ENCODE data around the gene SMCO2.

SMCO2 gene

DNA sequence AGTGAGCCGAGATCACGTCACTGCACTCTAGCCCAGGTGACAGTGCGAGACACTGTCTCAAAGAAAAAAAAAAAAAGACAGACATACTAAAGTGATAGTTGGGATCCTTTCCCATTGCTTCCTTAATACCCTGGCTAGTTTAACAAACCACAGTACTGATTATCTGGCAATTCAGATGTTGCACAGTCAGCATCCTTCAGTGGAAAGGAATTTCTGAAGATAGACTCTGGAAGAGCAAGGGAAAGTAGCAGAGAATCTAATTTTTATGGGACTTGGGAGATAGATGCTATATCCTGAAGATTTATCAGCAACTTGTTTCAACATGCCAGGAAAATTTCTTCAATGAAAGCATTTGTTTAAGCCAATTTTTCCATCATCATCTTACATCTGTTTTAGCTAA is 71.0 kb downstream of the SMCO2 start:
- H3K9me3 ChIP-seq (ENCODE audit: control insufficient read depth, insufficient read depth, low read length): no peaks in the 10 kb centered on the region
- no peaks in the 10 kb centered on the region for H3K36me3 ChIP-seq (ENCODE audit: insufficient read depth, low read length)
- peaks cover 17% of the 10 kb centered on the region for H3K4me1 ChIP-seq (ENCODE audit: insufficient read depth, low read length)
- no peak overlapping the region for H3K9ac ChIP-seq (ENCODE audit: low read depth, low read length)

DNA sequence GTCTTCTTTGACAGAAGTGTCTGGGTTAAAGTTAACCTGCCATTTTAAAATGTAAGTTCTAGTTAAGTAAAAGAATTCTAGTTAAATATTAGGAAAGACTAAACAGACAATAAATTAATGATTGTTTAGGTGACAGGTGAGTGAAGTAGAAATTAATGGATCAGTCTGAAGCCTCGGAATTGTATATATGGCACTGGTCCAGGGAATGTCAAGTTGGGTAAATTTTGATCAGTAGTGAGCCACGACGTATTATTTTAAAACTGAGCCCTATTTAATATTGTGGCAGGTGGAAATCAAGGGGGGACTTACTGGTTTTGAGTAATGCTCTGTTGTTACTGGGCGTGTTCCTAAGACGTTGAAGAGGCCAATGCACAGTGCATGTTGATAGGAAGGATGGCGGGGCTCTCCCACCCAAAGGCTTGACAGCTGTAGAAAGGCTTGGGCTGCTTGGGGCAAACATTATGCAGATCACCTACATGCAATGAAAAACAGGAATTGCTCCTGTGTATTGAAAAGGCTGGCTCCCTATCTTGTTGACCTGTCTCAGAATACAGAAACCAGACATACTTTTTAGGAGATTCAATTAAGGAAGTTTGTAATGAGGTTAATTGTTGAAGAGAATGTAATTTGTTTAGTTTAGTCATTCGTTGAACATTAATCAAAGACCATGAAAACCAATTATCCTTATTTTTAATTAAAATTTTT is 71.6 kb downstream of the SMCO2 start:
- Histone ChIP-seq H3K36me3 (ENCODE audit: insufficient read depth, low read length) (no peaks in the 10 kb centered on the region), H3K9me3 (ENCODE audit: control insufficient read depth, insufficient read depth, low read length) (no peaks in the 10 kb centered on the region)

DNA sequence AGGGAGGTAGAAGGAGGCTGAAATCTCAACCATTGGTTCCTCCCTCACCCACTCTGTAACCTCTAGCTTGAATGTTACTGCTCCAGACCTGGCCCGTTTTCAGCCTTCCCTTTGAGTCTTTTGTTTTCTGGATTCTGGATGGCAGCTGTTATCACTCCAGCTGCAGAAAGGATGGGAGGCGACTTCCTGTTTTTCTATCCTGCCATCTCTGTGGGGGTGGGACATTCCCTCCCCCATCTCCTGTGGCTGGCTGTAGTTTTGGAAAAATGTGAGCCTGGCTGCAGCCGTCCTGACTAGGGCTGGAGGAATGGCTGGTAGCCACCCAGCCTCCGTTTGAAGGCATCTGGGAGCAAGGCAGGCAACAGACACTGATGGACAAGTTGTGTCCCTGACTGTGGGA is 74.5 kb downstream of the SMCO2 start:
- Histone ChIP-seq H3K9ac (ENCODE audit: low read depth, low read length) (no peak overlapping the region), H3K36me3 (ENCODE audit: insufficient read depth, low read length) (no peaks in the 10 kb centered on the region), H3K9me3 (ENCODE audit: control insufficient read depth, insufficient read depth, low read length) (no peaks in the 10 kb centered on the region), H3K4me1 (ENCODE audit: insufficient read depth, low read length) (peaks cover 23% of the 10 kb centered on the region)

More for the DNA sequence above, 71.6 kb downstream of the SMCO2 start:
- H3K4me1 ChIP-seq (ENCODE audit: insufficient read depth, low read length): peaks cover 17% of the 10 kb centered on the region
- H3K9ac ChIP-seq (ENCODE audit: low read depth, low read length): no peak overlapping the region

DNA sequence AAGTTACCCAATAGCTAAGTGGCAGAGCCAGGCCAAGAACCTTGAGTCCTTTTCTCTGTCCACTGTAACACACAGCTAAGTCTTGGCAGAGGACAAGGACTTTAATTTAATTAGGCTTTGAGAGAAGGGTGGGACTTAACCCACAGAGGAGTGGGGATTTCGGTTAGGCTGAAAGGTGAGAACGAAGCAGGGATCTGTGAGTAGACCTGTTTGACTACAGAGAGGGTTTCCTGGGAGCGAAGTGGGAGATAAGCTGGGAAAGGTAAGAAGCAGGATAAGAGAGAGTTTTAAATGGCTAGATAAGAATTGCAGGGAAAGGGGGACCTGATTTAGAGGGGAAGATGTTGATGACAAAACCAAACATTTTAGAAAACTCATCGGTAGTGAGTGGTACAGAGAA is 75.4 kb downstream of the SMCO2 start:
- no peak overlapping the region for H3K9ac ChIP-seq (ENCODE audit: low read depth, low read length)

DNA sequence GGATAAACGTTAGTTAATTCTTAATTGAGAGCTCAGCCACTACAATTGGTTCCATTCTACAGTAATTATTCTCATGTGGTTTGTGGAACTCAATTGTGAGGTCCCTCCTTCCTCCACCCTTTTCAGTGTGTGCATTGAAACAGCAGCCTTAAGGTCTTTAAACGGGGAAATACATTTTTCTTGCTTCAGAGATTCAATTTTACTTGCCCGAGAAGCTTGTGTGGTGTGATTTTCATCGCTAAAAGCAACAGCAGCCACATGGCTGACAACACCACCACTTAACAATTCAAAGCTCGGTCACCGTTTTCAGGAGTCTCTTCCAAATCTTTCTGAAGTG is 76.7 kb downstream of the SMCO2 start:
- Histone ChIP-seq H3K9ac (ENCODE audit: low read depth, low read length) (peak overlapping the region; percentile 84), H3K36me3 (ENCODE audit: insufficient read depth, low read length) (no peaks in the 10 kb centered on the region), H3K9me3 (ENCODE audit: control insufficient read depth, insufficient read depth, low read length) (no peaks in the 10 kb centered on the region), H3K4me1 (ENCODE audit: insufficient read depth, low read length) (peaks cover 23% of the 10 kb centered on the region)

More for the DNA sequence above, 75.4 kb downstream of the SMCO2 start:
- Histone ChIP-seq H3K36me3 (ENCODE audit: insufficient read depth, low read length) (no peaks in the 10 kb centered on the region), H3K4me1 (ENCODE audit: insufficient read depth, low read length) (peaks cover 23% of the 10 kb centered on the region), H3K9me3 (ENCODE audit: control insufficient read depth, insufficient read depth, low read length) (no peaks in the 10 kb centered on the region)

DNA sequence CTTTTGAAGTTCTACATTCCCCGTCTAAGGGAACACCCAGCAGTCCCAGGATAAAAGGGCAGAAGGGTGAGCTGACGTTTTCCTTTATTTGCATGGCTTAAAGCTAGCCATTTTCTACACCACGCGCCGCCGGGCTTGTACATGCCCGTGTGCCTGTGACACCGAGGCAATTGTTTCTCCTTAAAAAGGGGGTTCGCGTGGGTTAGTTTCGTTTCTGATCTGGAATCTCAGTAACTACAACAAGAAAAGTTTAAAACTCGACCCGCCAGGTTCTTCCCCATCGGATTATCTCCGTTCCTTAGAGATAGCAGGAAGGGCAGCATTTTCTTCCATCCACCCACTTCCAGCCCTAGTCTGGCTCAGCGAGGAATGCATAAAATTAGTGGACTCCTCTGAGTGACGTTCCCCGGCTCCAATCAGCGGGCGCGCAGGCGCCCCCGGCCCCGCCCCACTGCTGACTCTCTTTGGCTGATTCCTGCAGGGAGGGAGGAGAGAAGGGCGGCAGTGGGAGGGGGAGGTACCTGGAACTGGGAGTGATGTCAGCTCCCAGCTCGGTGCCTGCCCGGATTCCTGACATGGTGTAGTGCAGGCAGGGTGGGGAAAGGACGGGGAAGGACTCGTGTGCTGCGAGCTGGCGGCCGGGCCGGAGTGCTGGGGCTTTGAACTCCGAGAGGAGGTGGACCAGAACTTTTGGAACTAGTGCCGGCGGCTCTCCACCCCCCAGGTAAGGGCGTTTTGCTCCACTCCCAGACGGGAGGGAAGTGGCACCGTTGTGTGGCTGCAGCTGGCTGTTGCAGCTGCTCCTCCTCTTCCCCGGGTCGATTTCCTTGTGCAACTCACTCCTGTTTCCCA is 77.3 kb downstream of the SMCO2 start, which contains the start of gene PPFIBP1:
Gene PPFIBP1, plus strand, starts transcription at position 565 of the 852 bp plus-strand sequence. CDS start 109,191 bp downstream, outside the sequence.
- Histone ChIP-seq H3K9me3 (ENCODE audit: control insufficient read depth, insufficient read depth, low read length) (no peaks in the 10 kb centered on the region), H3K36me3 (ENCODE audit: insufficient read depth, low read length) (no peaks in the 10 kb centered on the region), H3K4me1 (ENCODE audit: insufficient read depth, low read length) (peaks cover 23% of the 10 kb centered on the region), H3K9ac (ENCODE audit: low read depth, low read length) (peak within 1 kb of the TSS; percentile 84)

DNA sequence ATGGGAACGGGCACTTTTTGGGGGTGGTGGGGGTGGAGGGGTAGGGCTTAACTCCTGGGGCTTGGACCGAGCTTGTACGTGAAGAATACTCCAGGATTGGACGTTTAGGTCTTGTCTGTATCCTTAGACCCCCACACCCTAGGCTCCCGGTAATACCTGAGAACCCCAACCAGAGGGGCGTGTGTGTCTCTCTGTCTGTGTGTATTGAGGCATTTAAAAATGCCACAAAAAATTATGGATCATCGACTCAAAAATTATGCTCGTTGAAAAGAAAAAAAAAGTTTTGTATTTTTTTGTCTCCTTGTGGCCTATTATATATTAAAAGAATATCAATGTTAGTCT is 77.9 kb downstream of the SMCO2 start:
- Histone ChIP-seq H3K36me3 (ENCODE audit: insufficient read depth, low read length) (no peaks in the 10 kb centered on the region), H3K9ac (ENCODE audit: low read depth, low read length) (peak overlapping the region; percentile 84), H3K9me3 (ENCODE audit: control insufficient read depth, insufficient read depth, low read length) (no peaks in the 10 kb centered on the region), H3K4me1 (ENCODE audit: insufficient read depth, low read length) (peaks cover 23% of the 10 kb centered on the region)

DNA sequence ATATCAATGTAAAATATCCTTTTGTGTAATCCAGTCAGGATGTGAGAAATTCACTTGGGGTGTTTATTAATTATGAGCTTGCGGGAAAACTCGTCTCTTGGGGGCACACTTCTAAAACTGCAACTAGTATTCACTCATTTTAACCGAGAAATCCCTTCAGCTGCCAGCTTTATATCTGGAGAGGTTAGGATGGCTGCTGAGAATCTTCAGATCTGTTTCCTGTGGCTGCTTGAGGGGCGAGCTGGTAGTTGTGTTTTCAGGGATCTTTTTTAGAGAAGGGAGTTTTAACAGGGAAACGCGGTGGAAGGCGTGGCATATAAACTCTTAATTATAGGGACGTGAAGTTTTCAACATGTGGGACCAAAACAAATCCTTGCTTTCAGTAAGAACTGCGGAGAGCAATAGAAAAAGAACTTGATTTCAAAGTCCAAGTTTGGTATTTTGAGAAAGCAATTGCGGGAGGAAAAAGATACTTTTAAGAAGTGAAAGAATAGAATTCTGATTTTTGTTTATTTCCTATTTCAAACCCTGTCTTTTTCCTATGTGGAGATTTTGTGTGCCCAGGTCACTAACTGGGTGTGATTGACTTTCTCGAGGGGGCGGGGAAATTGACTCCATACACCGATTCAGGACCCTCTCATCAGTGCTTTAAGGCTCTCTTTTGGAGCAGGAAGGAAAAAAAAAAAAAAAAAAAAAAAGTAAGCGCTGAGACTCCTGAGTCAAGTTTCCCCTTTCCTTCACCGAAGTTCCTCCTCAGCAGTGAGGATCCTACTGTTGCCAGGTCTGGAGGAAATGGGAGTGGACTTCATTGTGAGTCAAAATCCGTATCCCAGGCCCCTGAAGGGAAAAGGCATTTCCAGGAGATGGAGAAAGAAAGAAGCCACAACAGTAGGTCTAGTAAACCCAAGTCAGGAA is 78.6 kb downstream of the SMCO2 start:
- peaks cover 23% of the 10 kb centered on the region for H3K4me1 ChIP-seq (ENCODE audit: insufficient read depth, low read length)
- no peaks in the 10 kb centered on the region for H3K9me3 ChIP-seq (ENCODE audit: control insufficient read depth, insufficient read depth, low read length)
- H3K36me3 ChIP-seq (ENCODE audit: insufficient read depth, low read length): no peaks in the 10 kb centered on the region
- H3K9ac ChIP-seq (ENCODE audit: low read depth, low read length): peak overlapping the region; percentile 84

DNA sequence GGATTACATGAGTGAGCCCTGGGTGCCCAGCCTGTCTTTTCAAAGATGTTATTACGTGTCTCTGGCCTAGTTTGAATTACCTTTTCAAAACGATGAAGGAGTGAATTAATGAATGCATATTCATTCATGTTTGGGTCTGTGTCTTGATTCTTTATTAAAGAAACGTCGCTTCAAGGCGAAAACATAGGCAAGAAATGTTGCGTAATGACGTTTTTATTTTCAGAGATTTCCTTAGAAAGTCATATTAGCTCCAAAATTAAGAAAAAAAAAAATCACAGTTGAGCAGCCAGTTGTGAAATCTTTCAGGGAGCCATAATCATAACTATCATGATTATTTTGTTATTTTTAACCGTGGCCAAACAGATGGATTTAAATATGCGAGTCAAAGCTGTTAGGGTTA is 81.0 kb downstream of the SMCO2 start:
- Histone ChIP-seq H3K4me1 (ENCODE audit: insufficient read depth, low read length) (peaks cover 12% of the 10 kb centered on the region), H3K36me3 (ENCODE audit: insufficient read depth, low read length) (no peaks in the 10 kb centered on the region), H3K9me3 (ENCODE audit: control insufficient read depth, insufficient read depth, low read length) (no peaks in the 10 kb centered on the region), H3K9ac (ENCODE audit: low read depth, low read length) (no peak overlapping the region)

DNA sequence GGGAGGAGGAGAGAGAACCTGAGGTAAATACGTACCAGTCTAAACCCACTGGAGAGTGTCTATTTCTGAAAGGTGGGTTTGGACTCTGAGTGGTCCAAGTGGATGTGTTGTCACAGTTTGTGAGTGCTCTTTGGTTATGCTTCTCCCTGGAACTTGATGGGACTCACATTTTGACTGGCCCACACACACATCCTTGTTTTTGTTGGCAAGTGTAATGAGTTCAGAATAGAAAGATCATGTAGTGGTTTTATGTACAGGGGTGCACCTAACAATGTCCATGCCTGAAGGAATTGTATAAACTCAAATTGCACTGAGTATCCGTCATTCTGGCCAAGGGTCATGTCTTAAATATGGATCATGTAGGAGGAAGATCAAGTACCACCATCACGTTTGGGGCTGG is 82.3 kb downstream of the SMCO2 start:
- Histone ChIP-seq H3K4me1 (ENCODE audit: insufficient read depth, low read length) (peaks cover 12% of the 10 kb centered on the region), H3K9me3 (ENCODE audit: control insufficient read depth, insufficient read depth, low read length) (no peaks in the 10 kb centered on the region), H3K36me3 (ENCODE audit: insufficient read depth, low read length) (no peaks in the 10 kb centered on the region), H3K9ac (ENCODE audit: low read depth, low read length) (no peak overlapping the region)

DNA sequence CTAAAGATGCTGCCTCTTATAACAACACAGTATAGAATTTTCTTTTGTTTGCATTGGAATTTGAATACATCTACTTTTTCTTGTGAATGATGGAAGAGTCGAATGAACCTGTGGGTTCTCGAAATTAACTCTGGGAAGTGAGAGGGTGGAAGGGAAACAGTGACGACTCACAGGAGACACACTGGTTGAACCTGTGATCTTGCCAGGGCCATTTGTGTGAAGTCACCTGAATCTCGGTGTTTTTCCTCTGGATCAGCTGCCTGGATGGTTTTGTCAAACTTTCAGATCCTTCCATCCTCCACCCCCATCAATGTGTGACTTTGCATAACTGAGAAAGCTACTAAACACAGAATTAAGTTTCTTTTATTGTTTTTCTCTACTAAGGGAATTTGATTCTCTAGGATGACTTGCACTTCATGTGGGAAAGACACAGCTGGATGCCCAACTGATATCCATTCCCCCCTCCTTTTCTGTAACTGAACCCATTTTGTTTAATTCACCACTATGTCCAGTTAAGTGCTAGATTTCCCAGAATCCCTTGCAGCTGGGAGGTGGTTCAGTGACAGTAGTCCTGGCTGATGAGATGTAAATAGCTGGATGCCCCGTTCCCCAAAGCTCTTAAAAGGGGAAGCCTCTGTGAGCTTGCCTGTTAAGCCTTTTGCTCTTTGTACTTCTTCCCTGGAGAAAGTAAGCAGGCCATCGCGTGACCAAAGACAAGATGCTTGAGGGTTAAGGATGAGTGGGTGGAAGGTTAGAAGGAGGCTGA is 83.8 kb downstream of the SMCO2 start:
- H3K9ac ChIP-seq (ENCODE audit: low read depth, low read length): no peak overlapping the region
- no peaks in the 10 kb centered on the region for H3K9me3 ChIP-seq (ENCODE audit: control insufficient read depth, insufficient read depth, low read length)
- H3K36me3 ChIP-seq (ENCODE audit: insufficient read depth, low read length): no peaks in the 10 kb centered on the region
- peaks cover 12% of the 10 kb centered on the region for H3K4me1 ChIP-seq (ENCODE audit: insufficient read depth, low read length)

DNA sequence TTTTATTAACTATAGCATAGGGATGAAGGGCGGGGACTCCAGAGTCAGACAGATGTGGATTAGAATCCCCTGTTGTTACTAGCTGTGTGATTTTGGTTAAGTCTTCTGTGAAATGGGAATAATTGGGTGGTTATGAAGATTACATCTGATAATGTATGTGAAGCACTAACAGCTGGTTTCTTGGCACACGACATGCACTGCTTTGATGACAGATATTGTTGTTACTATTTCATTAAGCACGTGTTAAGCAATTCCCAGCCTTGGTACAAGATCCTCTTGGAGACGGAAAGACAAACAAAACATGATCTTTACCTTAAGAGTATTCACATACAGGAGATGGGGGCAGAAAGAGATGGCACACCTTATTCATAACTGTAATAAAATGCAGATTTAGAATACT is 85.4 kb downstream of the SMCO2 start:
- Histone ChIP-seq H3K4me1 (ENCODE audit: insufficient read depth, low read length) (peaks cover 6% of the 10 kb centered on the region; the same call in 1 of the 2 replicates), H3K9ac (ENCODE audit: low read depth, low read length) (no peak overlapping the region), H3K36me3 (ENCODE audit: insufficient read depth, low read length) (no peaks in the 10 kb centered on the region), H3K9me3 (ENCODE audit: control insufficient read depth, insufficient read depth, low read length) (no peaks in the 10 kb centered on the region)

DNA sequence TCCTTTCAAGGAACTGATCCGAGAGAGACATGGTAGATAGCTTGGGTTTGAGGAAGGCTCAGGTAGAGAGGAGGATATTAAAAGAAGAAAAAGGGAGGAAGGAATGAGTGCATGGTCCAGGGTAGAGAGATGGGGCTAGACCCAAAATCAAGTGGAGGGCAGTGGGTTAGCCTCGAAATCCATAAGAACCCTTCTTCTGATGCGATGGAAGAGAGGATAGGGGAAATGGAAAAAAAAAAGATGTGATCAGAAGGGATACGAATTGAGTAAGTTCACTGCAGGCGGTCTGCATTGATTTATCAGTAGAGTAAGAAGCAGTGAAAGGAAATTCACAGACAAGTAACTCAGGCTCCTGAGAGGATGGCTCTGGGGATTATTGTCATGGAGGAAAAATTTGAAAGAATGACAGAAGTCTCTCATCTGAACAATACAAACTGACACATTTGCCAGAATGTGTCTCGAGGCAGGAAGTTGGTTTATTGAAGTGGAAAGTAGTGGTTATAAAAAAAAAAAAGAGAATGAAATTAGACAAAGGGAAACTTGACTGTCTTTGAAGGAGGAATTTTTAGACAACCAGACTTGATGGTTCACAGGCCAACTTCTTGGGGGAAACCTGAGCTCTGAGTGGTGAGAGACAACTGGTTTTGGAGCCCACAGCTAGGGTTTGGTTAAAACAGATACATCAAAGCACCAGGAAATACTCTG is 87.7 kb downstream of the SMCO2 start:
- Histone ChIP-seq H3K9ac (ENCODE audit: low read depth, low read length) (no peak overlapping the region), H3K4me1 (ENCODE audit: insufficient read depth, low read length) (peaks cover 6% of the 10 kb centered on the region; the same call in 1 of the 2 replicates), H3K9me3 (ENCODE audit: control insufficient read depth, insufficient read depth, low read length) (no peaks in the 10 kb centered on the region), H3K36me3 (ENCODE audit: insufficient read depth, low read length) (no peaks in the 10 kb centered on the region)
